GM12801 (cell line): Measurements from ENCODE around the gene PLBD1.

Experiments used
- CTCF ChIP-seq: IDR thresholded peaks from one replicate; pipeline ENCODE4 v1.5.1; 2011; ENCODE audit warnings: control low read depth; ENCODE audit not compliant: insufficient read length; ENCODE audit errors: extremely low read depth

Gene PLBD1

DNA sequence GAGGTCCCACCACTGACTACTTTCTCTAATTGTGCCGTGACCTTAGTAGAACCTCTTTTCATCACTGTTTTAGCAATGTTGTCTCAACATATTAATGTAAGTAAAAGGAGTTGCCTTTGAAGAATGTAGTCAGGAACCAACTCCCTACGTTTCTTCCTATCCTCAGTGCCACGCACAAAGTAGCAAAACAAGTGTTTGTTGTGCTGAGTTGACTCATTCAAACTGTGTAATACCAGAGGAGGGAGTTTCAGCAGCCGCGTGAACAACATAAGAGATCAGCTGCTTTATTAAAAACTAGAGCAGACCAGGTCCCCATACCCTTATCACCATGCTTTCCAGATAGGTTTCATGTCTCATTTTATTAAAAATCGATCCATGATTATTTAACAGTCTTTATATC lies 19.1 kb downstream of the PLBD1 start:
- TF ChIP-seq CTCF: no peak

GRCh38 chr12:14547571-14547970 lies 20.1 kb downstream of the PLBD1 start:
- TF ChIP-seq CTCF: no peak

DNA sequence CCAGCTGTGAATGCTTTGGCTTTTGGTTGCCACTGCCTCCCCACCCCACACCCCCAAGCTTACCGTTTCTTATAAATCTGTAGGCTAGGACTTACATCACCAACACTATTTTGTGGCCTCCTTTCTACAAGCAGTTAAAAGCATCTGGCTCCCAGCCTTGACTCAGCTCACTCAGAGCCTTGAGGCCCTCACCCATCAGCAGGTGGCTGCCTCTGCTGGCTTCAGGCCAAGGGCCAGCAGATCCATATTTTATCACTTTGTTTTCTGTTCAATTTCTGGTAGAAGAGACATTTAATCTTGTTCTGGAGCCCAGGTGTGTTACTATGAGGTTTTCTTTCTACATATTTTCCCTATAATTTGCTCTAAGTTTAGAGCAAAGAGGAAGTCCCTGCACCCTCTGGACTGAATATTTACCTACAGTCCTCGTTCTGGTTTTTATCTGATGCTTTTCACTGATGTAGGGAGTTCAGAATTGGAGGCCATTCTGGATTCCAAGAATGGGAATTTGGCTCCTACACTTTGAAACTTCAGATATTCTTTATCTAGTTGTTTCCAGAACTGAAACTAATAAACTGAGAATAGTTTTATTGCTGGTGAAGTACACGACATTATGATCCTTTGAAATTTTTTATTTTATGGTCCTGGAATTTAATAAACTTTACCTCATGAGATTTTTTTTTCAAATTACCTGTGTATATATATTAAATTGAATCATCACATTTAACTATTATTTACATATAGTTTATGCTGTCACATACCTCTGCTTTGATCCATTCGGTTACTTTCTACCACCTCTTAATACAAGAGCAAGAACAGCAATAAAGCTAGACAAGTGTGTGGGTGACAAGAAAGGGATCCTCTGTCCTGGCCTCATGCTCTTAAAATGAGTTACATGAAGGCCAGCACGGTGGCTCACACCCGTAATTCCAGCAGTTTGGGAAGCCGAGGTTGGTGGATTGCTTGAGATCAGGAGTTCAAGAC lies 22.2 kb downstream of the PLBD1 start:
- TF ChIP-seq CTCF: no peak

GRCh38 chr12:14540801-14541462 lies 26.8 kb downstream of the PLBD1 start:
- no peak for TF ChIP-seq CTCF

GRCh38 chr12:14537088-14537487 lies 30.6 kb downstream of the PLBD1 start:
- no peak for TF ChIP-seq CTCF

DNA sequence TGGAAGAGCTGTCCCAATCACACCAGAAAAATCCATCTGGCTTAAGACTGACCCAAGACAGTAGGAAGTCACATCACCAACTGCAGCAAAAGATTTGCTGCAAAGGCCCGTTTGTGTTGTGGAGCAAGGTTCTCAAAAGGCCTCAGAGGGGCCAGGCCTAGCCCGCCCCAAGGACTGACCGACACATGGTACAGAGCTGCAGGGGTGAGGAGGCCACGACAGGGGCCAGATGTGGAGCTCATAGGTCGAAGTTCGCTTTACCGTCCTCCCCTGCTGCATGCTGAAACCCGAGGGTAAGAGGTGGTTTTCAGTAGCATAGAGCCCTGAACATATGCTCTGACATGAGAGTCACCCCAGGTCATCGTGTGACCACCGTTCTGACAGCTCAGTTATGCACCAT lies 35.5 kb downstream of the PLBD1 start:
- no peak for TF ChIP-seq CTCF

DNA sequence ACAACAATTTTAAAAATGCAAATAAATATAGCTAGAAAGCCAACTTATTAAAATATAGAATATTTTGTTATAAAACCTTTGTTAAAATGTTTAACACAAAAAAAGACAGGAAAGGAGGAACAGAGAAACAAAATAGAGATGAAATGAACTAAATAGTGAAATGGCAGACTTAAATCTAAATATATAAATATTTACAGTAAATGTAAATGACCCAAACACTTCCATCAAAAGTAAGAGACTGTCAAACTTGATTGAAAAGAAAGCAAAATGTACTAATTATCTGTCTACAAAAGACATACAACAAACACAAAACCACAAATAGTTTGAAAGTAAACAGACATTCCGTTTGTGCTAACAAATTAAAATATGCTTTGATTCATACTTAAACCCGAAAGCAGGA lies 41.7 kb downstream of the PLBD1 start:
- TF ChIP-seq CTCF: no peak
